HG03097 (cell line): ENCODE data around the gene DNAI2.

ENCODE experiments used
- ATAC-seq: cut with Tn5 transposase; IDR thresholded peaks from one replicate; pipeline ENCODE4 v1.9.1; 2021; ENCODE audit not compliant: unreplicated experiment, low FRiP score

DNAI2 gene

GRCh38 chr17:74356646-74357465 is 82.8 kb downstream of the DNAI2 start:
- ATAC-seq, result no peak

- no peak for ATAC-seq
Measured at GRCh38 chr17:74357466-74357809, 83.4 kb downstream of the DNAI2 start.

- no peak for ATAC-seq
Measured at GRCh38 chr17:74358697-74359096, 84.7 kb downstream of the DNAI2 start.

GRCh38 chr17:74359916-74360315 is 85.9 kb downstream of the DNAI2 start:
- no peak for ATAC-seq

- ATAC-seq, result no peak
Measured at GRCh38 chr17:74360899-74361229, 86.8 kb downstream of the DNAI2 start.

- ATAC-seq, result no peak
Measured at GRCh38 chr17:74361230-74362068, 87.4 kb downstream of the DNAI2 start, which contains the start of gene BTBD17. Gene BTBD17, minus strand, starts transcription at chr17:74361868. Its CDS starts 49 bp downstream, at chr17:74361819.

GRCh38 chr17:74362069-74362405 is 88.0 kb downstream of the DNAI2 start:
- ATAC-seq, result no peak

GRCh38 chr17:74362810-74363498 is 88.9 kb downstream of the DNAI2 start:
- no peak for ATAC-seq
